HCT116 (cell line): ENCODE data around the gene IRF2. TPM values are rescaled to one million over a fixed set of nuclear protein-coding genes. Genes with fewer than 3 reads are reported as not detected.

Experiments
- ATAC-seq: fragments of 200-7000 bp; cut with Tn5 transposase; 2 replicates; pipeline ENCODE4 v1.9.1; 2020; ENCODE audit warnings: mild to moderate bottlenecking, moderate library complexity
- BruUV-seq: library from RNA; stranded (reverse); fragments of 400-500 nt; replicated peaks from 2 replicates; lab custom pipeline; 2021; lab: Mats Ljungman, UMichigan
- CTCF ChIA-PET: fragments of 300-600 bp; sonication (Branson Sonifier 250); formaldehyde crosslinking; loops from one replicate; lab custom pipeline; 2021; ENCODE audit warnings: antibody characterized with exemption; lab: Charles Lee
- POLR2A ChIA-PET: fragments of 300-600, 350-600 bp; sonication (Branson Sonifier 250); formaldehyde crosslinking; loops from one replicate; lab custom pipeline; 2021; ENCODE audit warnings: antibody characterized with exemption; lab: Charles Lee
- RAD21 ChIA-PET, 2 experiments: fragments of 300-600 bp; sonication (Branson Sonifier 250); formaldehyde crosslinking; loops; one replicate each; lab custom pipeline; 2023; ENCODE audit warnings: low total read pairs in 2 of 2; ENCODE audit not compliant: uncharacterized antibody in 2 of 2, unreplicated experiment in 2 of 2, low non-redundant PET in 1 of 2; lab: Charles Lee
- DNase-seq: peaks from one replicate; pipeline ENCODE4 v3.0.0-alpha.2; 2010; ENCODE audit warnings: low read depth, low spot score
- H2AFZ ChIP-seq: fragments of 200-600 bp; shearing (Covaris generic), sonication (generic); 2 replicates; pipeline ENCODE4 v1.6.1; 2017; ENCODE audit warnings: low read depth, mixed run types, mixed read lengths, antibody characterized with exemption, low read length; ENCODE audit not compliant: poor library complexity, severe bottlenecking
- H3K27ac ChIP-seq: 2 replicates; pipeline ENCODE4 v1.5.1; 2012; ENCODE audit warnings: low read depth, low read length
- H3K27me3 ChIP-seq: fragments of 200-600 bp; sonication (generic); 2 replicates; pipeline ENCODE4 v1.6.1; 2016; ENCODE audit warnings: mixed run types, low read length, mixed read lengths; ENCODE audit not compliant: insufficient read depth
- H3K36me3 ChIP-seq, 2 experiments: fragments of 200-500 bp in 1 of 2; fragments of 200-600 bp in 1 of 2; sonication (Bioruptor generic) in 1 of 2; sonication (generic) in 1 of 2; 2 replicates each; pipeline versions ENCODE4 v1.5.1 to v1.6.1; 2014 to 2016; ENCODE audit warnings: low read length in 2 of 2, inconsistent platforms in 1 of 2, mixed read lengths in 1 of 2, mixed run types in 1 of 2; ENCODE audit not compliant: insufficient read depth in 2 of 2, control insufficient read depth in 1 of 2
- H3K4me1 ChIP-seq, 2 experiments: fragments of 200-600 bp in 1 of 2; sonication (generic) in 1 of 2; 2 replicates each; pipeline versions ENCODE4 v1.5.1 to v1.6.1; 2012 to 2017; ENCODE audit warnings: low read length in 2 of 2, inconsistent platforms in 1 of 2, mild to moderate bottlenecking in 1 of 2, mixed read lengths in 1 of 2, mixed run types in 1 of 2, moderate library complexity in 1 of 2; ENCODE audit not compliant: insufficient read depth in 2 of 2, control insufficient read depth in 1 of 2
- H3K4me2 ChIP-seq: fragments of 200-600 bp; sonication (generic); 2 replicates; pipeline ENCODE4 v1.6.1; 2017; ENCODE audit warnings: mixed run types, low read length, mixed read lengths
- H3K4me3 ChIP-seq, 2 experiments: fragments of 200-600 bp in 1 of 2; sonication (generic) in 1 of 2; replicated peaks in 1 of 2; 2 replicates each; pipeline ENCODE4 v1.5.1; 2011 to 2016; ENCODE audit warnings: low read length in 2 of 2, control low read depth in 1 of 2, low read depth in 1 of 2, mild to moderate bottlenecking in 1 of 2, mixed read lengths in 1 of 2, mixed run types in 1 of 2
- H3K79me2 ChIP-seq: fragments of 200-600 bp; sonication (generic); 2 replicates; pipeline ENCODE4 v1.6.1; 2017; ENCODE audit warnings: mild to moderate bottlenecking, mixed run types, low read length, moderate library complexity, mixed read lengths; ENCODE audit not compliant: insufficient read depth
- H3K9ac ChIP-seq: fragments of 200-600 bp; sonication (generic); 2 replicates; pipeline ENCODE4 v1.6.1; 2016; ENCODE audit warnings: low read length, mixed read lengths
- H3K9me2 ChIP-seq: fragments of 200-600 bp; sonication (generic), shearing (Covaris generic); 2 replicates; pipeline ENCODE4 v1.6.1; 2017; ENCODE audit warnings: mixed run types, mild to moderate bottlenecking, moderate library complexity; ENCODE audit not compliant: insufficient read depth
- H3K9me3 ChIP-seq, 2 experiments: fragments of 200-500 bp in 1 of 2; fragments of 200-600 bp in 1 of 2; sonication (Bioruptor generic) in 1 of 2; sonication (generic) in 1 of 2; 2 replicates each; pipeline ENCODE4 v1.6.1; 2014 to 2017; ENCODE audit warnings: low read length in 2 of 2, mixed read lengths in 2 of 2, inconsistent platforms in 1 of 2, low read depth in 1 of 2, mild to moderate bottlenecking in 1 of 2, mixed run types in 1 of 2, moderate library complexity in 1 of 2; ENCODE audit not compliant: control insufficient read depth in 1 of 2, insufficient read depth in 1 of 2
- H4K20me1 ChIP-seq: fragments of 200-600 bp; sonication (generic), shearing (Covaris generic); 2 replicates; pipeline ENCODE4 v1.6.1; 2017; ENCODE audit warnings: mixed run types, mild to moderate bottlenecking, moderate library complexity; ENCODE audit not compliant: insufficient read depth
- CEBPB ChIP-seq: IDR thresholded peaks from 2 replicates; pipeline ENCODE4 v1.6.1; 2012; ENCODE audit warnings: low read depth
- EGR1 ChIP-seq: IDR thresholded peaks from 2 replicates; pipeline ENCODE4 v1.6.1; 2012; ENCODE audit warnings: low read depth
- EZH2 ChIP-seq: fragments of 200-600 bp; sonication (generic); IDR thresholded peaks from 2 replicates; pipeline ENCODE4 v1.6.1; 2017; ENCODE audit warnings: antibody characterized with exemption, mixed run types
- EZH2phosphoT487 ChIP-seq: fragments of 200-600 bp; IDR thresholded peaks from 2 replicates; pipeline ENCODE4 v1.6.1; 2018; ENCODE audit warnings: antibody characterized with exemption, borderline replicate concordance
- FOSL1 ChIP-seq: IDR thresholded peaks from 2 replicates; pipeline ENCODE4 v1.6.1; 2012; ENCODE audit warnings: low read depth
- MAX ChIP-seq: IDR thresholded peaks from 2 replicates; pipeline ENCODE4 v1.6.1; 2012
- POLR2AphosphoS5 ChIP-seq: IDR thresholded peaks from 2 replicates; pipeline ENCODE4 v1.6.1; 2011; ENCODE audit warnings: mild to moderate bottlenecking, low read depth, low read length, moderate library complexity
- REST ChIP-seq: IDR thresholded peaks from 2 replicates; pipeline ENCODE4 v1.6.1; 2012; ENCODE audit warnings: low read depth
- SIN3A ChIP-seq: IDR thresholded peaks from 2 replicates; pipeline ENCODE4 v1.6.1; 2012; ENCODE audit warnings: low read depth
- TCF7L2 ChIP-seq: IDR thresholded peaks from 2 replicates; pipeline ENCODE4 v1.7.0; 2011; ENCODE audit warnings: borderline replicate concordance, inconsistent platforms; ENCODE audit not compliant: insufficient read depth, insufficient read length; ENCODE audit errors: extremely low read depth
- ZFX ChIP-seq: fragments of 450-650 bp; IDR thresholded peaks from 2 replicates; pipeline ENCODE4 v1.6.1; 2017
- intact Hi-C: fragments of 100-400 bp; cut with micrococcal nuclease; formaldehyde crosslinking; loops from 2 replicates; pipeline ENCODE4 v1.10.0; 2022
- total RNA-seq: library from RNA; stranded (reverse); gene quantifications from one replicate; pipeline ENCODE4 v1.2.1, GENCODE V29; 2021; ENCODE audit not compliant: unreplicated experiment
- TF ChIP-seq, protein P1 (sequence below): IDR thresholded peaks from 2 replicates; pipeline ENCODE4 v1.6.1; 2011; ENCODE audit warnings: mild to moderate bottlenecking, low read length, moderate library complexity; ENCODE audit not compliant: insufficient replicate concordance; ENCODE audit errors: extremely low read depth

The IRF2 gene
- total RNA-seq, 1 experiment from 2014 or later = 10.6 TPM

DNA sequence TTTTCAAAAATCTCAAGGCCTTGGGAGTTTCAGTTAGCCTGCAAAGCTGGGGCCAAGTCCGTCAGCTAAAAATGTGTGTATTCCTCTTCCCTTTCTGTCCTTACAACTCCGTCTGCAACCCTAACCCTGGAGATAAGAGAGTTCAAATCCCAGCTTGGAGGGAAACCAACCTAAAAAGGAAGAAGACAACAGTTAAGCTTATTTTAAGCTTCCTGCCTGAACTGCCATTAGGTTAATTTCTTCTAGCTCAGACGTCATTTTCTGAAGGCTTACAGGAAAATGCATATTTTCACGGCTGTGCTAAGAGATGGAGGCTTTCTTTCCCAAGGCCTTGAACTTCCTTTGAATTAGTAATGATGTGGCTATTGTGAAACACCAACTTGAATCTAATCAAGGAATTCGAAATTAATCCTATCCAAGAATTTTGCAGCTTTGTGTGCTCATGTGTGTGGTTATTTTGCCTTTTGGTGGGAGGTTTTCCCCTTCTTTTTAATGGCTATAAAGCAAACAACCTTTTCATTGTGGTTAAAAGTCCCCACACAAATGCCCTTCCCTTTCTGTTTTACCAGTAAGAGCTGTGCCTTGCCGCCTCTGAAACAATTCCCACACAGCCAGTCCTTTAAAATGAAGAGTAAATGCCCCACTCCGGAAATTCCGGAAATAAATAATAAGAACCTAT lies 103.5 kb downstream of the IRF2 start:
- Histone ChIP-seq H3K79me2 (no peaks in the 10 kb centered on the region), H3K4me1 (no peaks in the 10 kb centered on the region), H3K27me3 (no peaks in the 10 kb centered on the region), H3K27ac (no peak overlapping the region), H4K20me1 (no peaks in the 10 kb centered on the region), H3K4me3 (no peak overlapping the region), H3K9me3 (no peaks in the 10 kb centered on the region), H3K9me2 (no peaks in the 10 kb centered on the region), H3K4me2 (no peak overlapping the region), H3K9ac (no peak overlapping the region), H3K36me3 (no peaks in the 10 kb centered on the region), H2AFZ (no peak overlapping the region)
- ChIA-PET CTCF (no interaction called here), RAD21 (no interaction called here), POLR2A (no interaction called here)
- no peak for ATAC-seq
- DNase-seq = no peak
- BruUV-seq = no TSS peak
- TF ChIP-seq EGR1 (no peak), TCF7L2 (no peak), POLR2AphosphoS5 (no peak), EZH2phosphoT487 (no peak), ZFX (no peak), REST (no peak), EZH2 (no peak), MAX (no peak), CEBPB (no peak), SIN3A (no peak), FOSL1 (no peak)
- TF ChIP-seq, protein P1, sequence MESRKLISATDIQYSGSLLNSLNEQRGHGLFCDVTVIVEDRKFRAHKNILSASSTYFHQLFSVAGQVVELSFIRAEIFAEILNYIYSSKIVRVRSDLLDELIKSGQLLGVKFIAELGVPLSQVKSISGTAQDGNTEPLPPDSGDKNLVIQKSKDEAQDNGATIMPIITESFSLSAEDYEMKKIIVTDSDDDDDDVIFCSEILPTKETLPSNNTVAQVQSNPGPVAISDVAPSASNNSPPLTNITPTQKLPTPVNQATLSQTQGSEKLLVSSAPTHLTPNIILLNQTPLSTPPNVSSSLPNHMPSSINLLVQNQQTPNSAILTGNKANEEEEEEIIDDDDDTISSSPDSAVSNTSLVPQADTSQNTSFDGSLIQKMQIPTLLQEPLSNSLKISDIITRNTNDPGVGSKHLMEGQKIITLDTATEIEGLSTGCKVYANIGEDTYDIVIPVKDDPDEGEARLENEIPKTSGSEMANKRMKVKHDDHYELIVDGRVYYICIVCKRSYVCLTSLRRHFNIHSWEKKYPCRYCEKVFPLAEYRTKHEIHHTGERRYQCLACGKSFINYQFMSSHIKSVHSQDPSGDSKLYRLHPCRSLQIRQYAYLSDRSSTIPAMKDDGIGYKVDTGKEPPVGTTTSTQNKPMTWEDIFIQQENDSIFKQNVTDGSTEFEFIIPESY = no peak
- intact Hi-C loops = no loop called here
